Gastrocnemius medialis (tissue), 4 donors: Measurements from ENCODE around the gene CCSER1. TPM values are rescaled to one million over a fixed set of nuclear protein-coding genes. Genes with fewer than 3 reads are reported as not detected.

Experiments used
- ATAC-seq, 2 donors: fragments of 150-250 bp; one replicate each; pipeline ENCODE4 v1.9.1; 2016
- DNase-seq, 2 donors: peaks; one replicate each; pipeline ENCODE4 v3.0.0-alpha.2; 2019
- H3K27ac ChIP-seq, 4 donors: fragments of 200-600 bp; sonication (generic); 1 replicate in 1 of 4; 2 replicates in 3 of 4; pipeline ENCODE4 v1.5.1; 2016 to 2018; ENCODE audit warnings: mild to moderate bottlenecking in 2 of 4, moderate library complexity in 1 of 4
- H3K27me3 ChIP-seq, 3 donors: fragments of 200-600 bp; sonication (generic) in 2 of 3; 1 replicate in 1 of 3; 2 replicates in 2 of 3; pipeline versions ENCODE4 v1.5.1 to v1.6.0; 2016 to 2019; ENCODE audit warnings: mild to moderate bottlenecking in 1 of 3, moderate library complexity in 1 of 3
- H3K36me3 ChIP-seq, 2 donors: fragments of 200-600 bp; sonication (generic) in 1 of 2; one replicate each; pipeline ENCODE4 v1.5.1; 2017 to 2018
- H3K4me1 ChIP-seq, 2 donors: fragments of 200-600 bp; sonication (generic) in 1 of 2; one replicate each; pipeline ENCODE4 v1.5.1; 2016 to 2017; ENCODE audit warnings: mild to moderate bottlenecking in 2 of 2
- H3K4me3 ChIP-seq, 4 donors: fragments of 200-600 bp; sonication (generic) in 3 of 4; 1 replicate in 1 of 4; 2 replicates in 3 of 4; pipeline ENCODE4 v1.5.1; 2016 to 2019; ENCODE audit warnings: mild to moderate bottlenecking in 2 of 4
- H3K9me3 ChIP-seq, 3 donors: fragments of 200-600 bp; sonication (generic) in 2 of 3; 1 replicate in 1 of 3; 2 replicates in 2 of 3; pipeline ENCODE4 v1.5.1; 2016 to 2019
- POLR2A ChIP-seq, 2 donors: fragments of 450-650 bp; IDR thresholded peaks; one replicate each; pipeline ENCODE4 v1.6.1; 2017; ENCODE audit warnings: antibody characterized with exemption in 2 of 2, mild to moderate bottlenecking in 2 of 2, moderate library complexity in 2 of 2
- in situ Hi-C, 4 donors: fragments of 200-750 bp; cut with MboI; loops; one replicate each; pipeline versions ENCODE4 v1.15.0 to v1.8.0; 2017; ENCODE audit warnings: low sequenced_read_pairs in 4 of 4
- intact Hi-C: fragments of 100-400 bp; cut with DNase I; formaldehyde crosslinking; loops from one replicate; pipeline ENCODE4 v1.15.1; 2023; ENCODE audit warnings: low total_unique reads
- total RNA-seq, 4 donors: library from RNA; depleted of rRNA; stranded (reverse); fragments of >200 nt; gene quantifications; one replicate each; pipeline versions ENCODE4 v1.1.0 to v1.2.3, GENCODE V29; 2016
- TF ChIP-seq, protein P1 (sequence below), 5 experiments: fragments of 450-650 bp in 3 of 5; fragments of 200-600 bp in 2 of 5; sonication (generic) in 2 of 5; IDR thresholded peaks in 4 of 5; conservative IDR thresholded peaks in 1 of 5; 1 replicate in 4 of 5; 2 replicates in 1 of 5; pipeline ENCODE4 v1.5.1; 2016 to 2019; ENCODE audit warnings: antibody characterized with exemption in 5 of 5, mild to moderate bottlenecking in 3 of 5, moderate library complexity in 3 of 5

CCSER1 gene
- total RNA-seq, 4 donors from 2014 or later = 0.39 to 0.83 (median 0.63) TPM

DNA sequence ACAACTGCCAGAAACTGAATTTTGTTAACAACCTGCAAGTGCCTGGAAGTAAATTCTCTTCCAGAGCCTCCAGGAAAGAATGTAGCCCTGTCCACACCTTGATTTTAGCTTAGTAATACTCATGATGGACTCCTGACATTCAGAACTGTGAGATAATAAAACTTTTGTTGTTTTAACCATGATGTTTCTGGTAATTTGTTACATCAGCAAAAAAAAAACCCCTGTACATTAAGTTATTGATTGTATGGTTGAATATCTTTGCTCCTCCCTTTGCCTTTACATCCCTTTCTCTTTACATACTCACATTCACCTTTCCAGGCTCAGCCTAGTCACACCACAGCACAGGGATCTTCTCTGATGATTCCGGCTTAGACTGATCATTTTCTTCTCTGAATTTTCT is 1294.8 kb downstream of the CCSER1 start:
- no peak overlapping the region for H3K4me3 ChIP-seq
- no peaks in the 10 kb centered on the region for H3K9me3 ChIP-seq
- H3K4me1 ChIP-seq = no peaks in the 10 kb centered on the region
- H3K36me3 ChIP-seq = no peaks in the 10 kb centered on the region
- TF ChIP-seq, protein P1, sequence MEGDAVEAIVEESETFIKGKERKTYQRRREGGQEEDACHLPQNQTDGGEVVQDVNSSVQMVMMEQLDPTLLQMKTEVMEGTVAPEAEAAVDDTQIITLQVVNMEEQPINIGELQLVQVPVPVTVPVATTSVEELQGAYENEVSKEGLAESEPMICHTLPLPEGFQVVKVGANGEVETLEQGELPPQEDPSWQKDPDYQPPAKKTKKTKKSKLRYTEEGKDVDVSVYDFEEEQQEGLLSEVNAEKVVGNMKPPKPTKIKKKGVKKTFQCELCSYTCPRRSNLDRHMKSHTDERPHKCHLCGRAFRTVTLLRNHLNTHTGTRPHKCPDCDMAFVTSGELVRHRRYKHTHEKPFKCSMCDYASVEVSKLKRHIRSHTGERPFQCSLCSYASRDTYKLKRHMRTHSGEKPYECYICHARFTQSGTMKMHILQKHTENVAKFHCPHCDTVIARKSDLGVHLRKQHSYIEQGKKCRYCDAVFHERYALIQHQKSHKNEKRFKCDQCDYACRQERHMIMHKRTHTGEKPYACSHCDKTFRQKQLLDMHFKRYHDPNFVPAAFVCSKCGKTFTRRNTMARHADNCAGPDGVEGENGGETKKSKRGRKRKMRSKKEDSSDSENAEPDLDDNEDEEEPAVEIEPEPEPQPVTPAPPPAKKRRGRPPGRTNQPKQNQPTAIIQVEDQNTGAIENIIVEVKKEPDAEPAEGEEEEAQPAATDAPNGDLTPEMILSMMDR (IDR thresholded peaks at IDR 0.05 in 4 of 5, conservative IDR thresholded peaks at IDR 0.05 in 1 of 5) = no peak
- no peak for TF ChIP-seq POLR2A (IDR thresholded peaks at IDR 0.05)
- ATAC-seq = no peak
- DNase-seq = no peak
- in situ Hi-C loops (no loop called here), intact Hi-C loops (no loop called here)
- no peak overlapping the region for H3K27ac ChIP-seq
- no peaks in the 10 kb centered on the region for H3K27me3 ChIP-seq

DNA sequence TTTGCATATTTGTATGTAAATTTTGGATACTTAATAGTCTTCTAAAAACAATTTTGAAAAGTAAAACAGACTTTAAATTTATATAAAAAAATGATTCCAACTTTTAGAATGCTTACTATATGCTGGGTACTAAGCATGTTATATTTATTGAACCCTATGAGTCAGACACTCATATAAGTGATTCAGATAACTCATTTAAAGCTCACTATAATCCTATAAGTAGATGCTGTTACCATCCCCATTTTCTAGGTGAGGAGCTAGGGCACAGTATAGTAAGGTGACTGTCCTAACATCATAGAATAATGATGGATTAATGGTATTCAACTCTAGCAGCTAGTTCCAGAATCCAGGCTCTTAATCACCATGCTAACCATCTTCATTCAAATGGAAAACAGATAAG is 1299.5 kb downstream of the CCSER1 start:
- ATAC-seq (no peak), DNase-seq (no peak)
- no peaks in the 10 kb centered on the region for H3K9me3 ChIP-seq
- H3K4me3 ChIP-seq = no peak overlapping the region
- no peaks in the 10 kb centered on the region for H3K4me1 ChIP-seq
- H3K27ac ChIP-seq = no peak overlapping the region
- TF ChIP-seq POLR2A (IDR thresholded peaks at IDR 0.05) = no peak
- TF ChIP-seq, protein P1 (IDR thresholded peaks at IDR 0.05 in 4 of 5, conservative IDR thresholded peaks at IDR 0.05 in 1 of 5) = no peak
- H3K27me3 ChIP-seq = no peaks in the 10 kb centered on the region
- intact Hi-C loops = no loop called here
- in situ Hi-C loops = no loop called here
- H3K36me3 ChIP-seq = no peaks in the 10 kb centered on the region

DNA sequence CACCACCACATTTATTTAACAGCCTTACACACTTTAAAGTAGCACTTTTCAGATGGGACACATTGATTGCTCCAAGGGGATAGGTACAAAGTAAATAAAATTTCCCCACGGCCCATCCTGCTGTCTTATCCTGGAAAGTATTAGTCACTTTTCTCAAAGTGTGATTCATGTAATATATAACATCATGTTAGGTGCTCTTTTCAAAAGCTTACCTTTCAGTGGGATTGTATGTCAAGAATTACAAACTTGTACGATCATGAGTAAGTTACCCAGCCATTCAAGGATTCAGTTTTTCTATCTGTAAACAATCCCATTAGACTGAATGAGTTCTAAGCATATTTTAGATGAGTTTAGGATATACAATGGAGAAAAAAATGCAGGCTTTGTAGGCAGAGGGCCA is 1300.0 kb downstream of the CCSER1 start:
- no peak for DNase-seq
- Histone ChIP-seq H3K27me3 (no peaks in the 10 kb centered on the region), H3K9me3 (no peaks in the 10 kb centered on the region), H3K36me3 (no peaks in the 10 kb centered on the region), H3K4me1 (no peaks in the 10 kb centered on the region), H3K27ac (no peak overlapping the region), H3K4me3 (no peak overlapping the region)
- no peak for ATAC-seq
- in situ Hi-C loops (no loop called here), intact Hi-C loops (no loop called here)
- no peak for TF ChIP-seq POLR2A (IDR thresholded peaks at IDR 0.05)
- TF ChIP-seq, protein P1 (IDR thresholded peaks at IDR 0.05 in 4 of 5, conservative IDR thresholded peaks at IDR 0.05 in 1 of 5) = no peak

DNA sequence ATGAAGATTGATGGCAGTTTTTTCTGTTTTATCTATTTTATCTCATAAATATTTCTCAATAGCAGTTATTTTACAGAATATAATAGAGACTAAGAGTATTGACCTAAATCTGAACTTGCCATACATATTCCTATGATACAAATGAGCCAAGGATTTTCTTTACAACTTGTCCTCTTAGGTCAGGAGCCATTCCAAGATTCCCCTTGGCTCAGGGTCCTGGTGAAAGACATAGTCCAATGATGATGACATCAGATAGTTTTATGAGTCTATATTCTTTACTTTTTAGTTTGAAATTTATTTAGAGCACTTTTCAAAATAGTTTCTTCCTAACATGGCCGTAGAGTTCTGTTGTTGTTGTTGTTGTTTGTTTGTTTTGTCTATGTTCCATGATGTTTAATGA is 1307.4 kb downstream of the CCSER1 start:
- intact Hi-C loops = no loop called here
- H3K27ac ChIP-seq = no peak overlapping the region

DNA sequence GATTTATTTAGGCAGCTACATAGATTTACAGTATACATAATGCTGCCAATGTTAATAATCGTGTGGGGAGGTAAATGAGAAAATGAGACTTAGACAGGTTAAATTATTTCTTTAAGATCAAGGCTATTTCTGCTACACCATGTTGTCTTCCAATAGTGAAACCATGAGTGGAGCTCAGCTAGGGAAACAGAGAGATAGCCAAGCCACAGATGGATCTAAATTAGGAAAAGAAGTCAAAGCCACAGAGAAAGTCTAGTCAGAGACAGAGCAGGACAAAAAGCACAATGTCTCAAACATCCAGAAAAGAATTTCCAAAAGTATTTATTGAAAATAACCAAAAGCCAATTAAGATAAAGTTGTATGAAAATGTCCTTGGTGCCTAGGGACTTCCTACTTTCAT is 1309.4 kb downstream of the CCSER1 start:
- no peak for ATAC-seq
- in situ Hi-C loops = no loop called here
- Histone ChIP-seq H3K4me1 (no peaks in the 10 kb centered on the region), H3K36me3 (no peaks in the 10 kb centered on the region), H3K9me3 (no peaks in the 10 kb centered on the region), H3K27ac (no peak overlapping the region), H3K27me3 (no peaks in the 10 kb centered on the region), H3K4me3 (no peak overlapping the region)
- DNase-seq = no peak
- no peak for TF ChIP-seq POLR2A (IDR thresholded peaks at IDR 0.05)
- TF ChIP-seq, protein P1 (IDR thresholded peaks at IDR 0.05 in 4 of 5, conservative IDR thresholded peaks at IDR 0.05 in 1 of 5) = no peak
- intact Hi-C loops = no loop called here

More for the DNA sequence above, 1307.4 kb downstream of the CCSER1 start:
- no peak for TF ChIP-seq POLR2A (IDR thresholded peaks at IDR 0.05)
- TF ChIP-seq, protein P1 (IDR thresholded peaks at IDR 0.05 in 4 of 5, conservative IDR thresholded peaks at IDR 0.05 in 1 of 5) = no peak
- Histone ChIP-seq H3K4me1 (no peaks in the 10 kb centered on the region), H3K4me3 (no peak overlapping the region), H3K36me3 (no peaks in the 10 kb centered on the region), H3K9me3 (no peaks in the 10 kb centered on the region), H3K27me3 (no peaks in the 10 kb centered on the region)
- ATAC-seq (no peak), DNase-seq (no peak)
- in situ Hi-C loops = no loop called here
